GM12878 (cell line): ENCODE results near the gene CLPTM1L. TPM values are rescaled to one million over a fixed set of nuclear protein-coding genes. Genes with fewer than 3 reads are reported as not detected.

Experiments
- BCL3 ChIP-seq: IDR thresholded peaks from 2 replicates; pipeline ENCODE4 v1.6.1; 2011; ENCODE audit warnings: borderline replicate concordance, low read depth, mild to moderate bottlenecking, moderate library complexity, low read length; ENCODE audit not compliant: insufficient read depth, poor library complexity, severe bottlenecking
- CBX5 ChIP-seq: sonication (generic); IDR thresholded peaks from 2 replicates; pipeline ENCODE4 v1.6.1; 2016; ENCODE audit warnings: low read depth, moderate library complexity, mild to moderate bottlenecking, inconsistent platforms
- CEBPB ChIP-seq, 2 experiments: fragments of 150-350 bp in 1 of 2; IDR thresholded peaks; 2 replicates each; pipeline ENCODE4 v1.6.1; 2012 to 2014; ENCODE audit warnings: low read depth in 2 of 2, low read length in 2 of 2, borderline replicate concordance in 1 of 2, inconsistent platforms in 1 of 2
- CEBPZ ChIP-seq: fragments of 150-350 bp; IDR thresholded peaks from 2 replicates; pipeline ENCODE4 v1.6.1; 2016; ENCODE audit warnings: low read depth, low read length
- GABPA ChIP-seq: IDR thresholded peaks from 2 replicates; pipeline ENCODE4 v1.6.1; 2014; ENCODE audit warnings: antibody characterized with exemption, low read depth, mild to moderate bottlenecking, inconsistent platforms
- IKZF1 ChIP-seq: fragments of 450-650 bp; conservative IDR thresholded peaks from 2 replicates; pipeline ENCODE4 v1.6.1; 2017; ENCODE audit warnings: antibody characterized with exemption, mild to moderate bottlenecking
- LARP7 ChIP-seq: fragments of 450-650 bp; IDR thresholded peaks from 2 replicates; pipeline ENCODE4 v1.6.1; 2017; ENCODE audit warnings: mild to moderate bottlenecking
- MYC ChIP-seq: IDR thresholded peaks from 2 replicates; pipeline ENCODE4 v1.6.1; 2011; ENCODE audit warnings: mild to moderate bottlenecking, low read length, moderate library complexity, inconsistent platforms; ENCODE audit not compliant: insufficient read depth, insufficient replicate concordance, insufficient read length, severe bottlenecking
- NR2C2 ChIP-seq: IDR thresholded peaks from 2 replicates; pipeline ENCODE4 v1.6.1; 2011; ENCODE audit warnings: borderline replicate concordance, low read depth; ENCODE audit not compliant: control insufficient read depth, insufficient read length
- PAX5 ChIP-seq: IDR thresholded peaks from 2 replicates; pipeline ENCODE4 v1.6.1; 2011; ENCODE audit warnings: low read depth, low read length, borderline replicate concordance
- RUNX3 ChIP-seq: IDR thresholded peaks from 2 replicates; pipeline ENCODE4 v1.6.1; 2012; ENCODE audit warnings: low read length, inconsistent platforms
- STAT3 ChIP-seq: IDR thresholded peaks from 2 replicates; pipeline ENCODE4 v1.6.1; 2011; ENCODE audit warnings: low read depth, low read length, improper control_type of control experiment
- SUPT20H ChIP-seq: IDR thresholded peaks from 2 replicates; pipeline ENCODE4 v1.6.1; 2011; ENCODE audit warnings: low read depth, mild to moderate bottlenecking, low read length, moderate library complexity, borderline replicate concordance; ENCODE audit not compliant: control insufficient read depth
- ZNF687 ChIP-seq: fragments of 450-650 bp; IDR thresholded peaks from 2 replicates; pipeline ENCODE4 v1.6.1; 2017; ENCODE audit warnings: mild to moderate bottlenecking, moderate library complexity
- polyA plus RNA-seq, 11 experiments: library from polyadenylated mRNA; depleted of rRNA in 4 of 11; unstranded in 6 of 11; stranded (reverse) in 5 of 11; fragments of >200 nt; fragmentation: Nextera tagmentation in 4 of 11; fragmentation: Illumina TruSeq in 1 of 11; extraction: Ambion mirVana in 4 of 11; extraction: Trizol in 1 of 11; gene quantifications; 1 replicate in 1 of 11; 2 replicates in 10 of 11; pipeline versions ENCODE4 v1.2.1 to v1.2.3, GENCODE V29; 2011 to 2016; ENCODE audit warnings: inconsistent platforms in 2 of 11, missing spikeins in 2 of 11, low read depth in 1 of 11
- total RNA-seq, 4 experiments: library from RNA; depleted of rRNA in 3 of 4; stranded (reverse); fragments of >200 nt in 3 of 4; fragmentation: Illumina TruSeq in 1 of 4; extraction: Trizol in 1 of 4; gene quantifications; 2 replicates each; pipeline versions ENCODE4 v1.2.1 to v1.2.3, GENCODE V29; 2013 to 2021
- TF ChIP-seq, protein P1 (sequence below): fragments of 450-650 bp; IDR thresholded peaks from 2 replicates; pipeline ENCODE4 v1.6.1; 2016; ENCODE audit warnings: mild to moderate bottlenecking, moderate library complexity, borderline replicate concordance

CLPTM1L gene
- total and polyA plus RNA-seq, 10 of the 15 experiments (the other 5 are each of a cell fraction or from before 2014, with no cell fraction given), result 2.9 to 278 (median 135) TPM

DNA sequence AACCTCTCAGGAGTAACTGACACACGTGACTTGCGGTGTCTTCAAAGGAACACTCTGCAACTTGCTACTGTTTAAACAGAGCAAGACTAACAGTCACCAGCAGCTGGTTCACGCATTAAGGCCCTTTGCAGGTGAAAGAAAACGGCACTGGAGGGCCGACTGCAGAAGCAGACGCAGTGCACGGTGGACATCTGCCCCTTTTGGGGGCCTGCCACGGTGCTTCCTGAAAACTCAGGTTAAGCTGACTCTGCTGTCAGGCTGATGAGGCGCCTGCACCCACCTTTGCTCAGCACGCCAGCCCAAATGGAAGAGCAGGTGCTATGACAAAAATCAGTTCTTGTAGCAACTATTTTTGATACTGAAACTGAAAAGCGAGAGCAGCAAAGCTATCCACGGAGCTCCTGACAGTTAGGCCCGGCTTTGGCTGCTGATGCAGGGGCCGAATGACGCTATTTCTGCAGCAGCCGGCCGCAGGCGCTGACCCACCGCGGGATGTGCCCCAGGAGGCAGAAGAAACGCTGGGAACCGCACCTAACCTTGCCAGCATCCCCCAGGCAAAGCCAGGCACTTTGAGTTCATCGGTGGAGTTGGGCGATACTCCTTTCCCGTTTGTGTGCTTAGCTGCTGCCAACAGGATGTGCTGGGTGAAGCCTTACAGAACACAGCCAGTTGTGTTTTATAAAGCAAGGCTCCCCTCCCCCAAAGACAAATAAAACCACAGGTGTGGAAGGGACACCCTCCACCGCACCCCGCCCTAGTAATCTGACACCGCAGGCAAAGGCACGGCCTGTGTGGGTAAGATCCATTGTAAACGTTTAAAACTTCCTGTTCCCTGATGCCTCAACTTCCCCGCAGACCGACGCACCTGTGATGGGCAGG is 29.0 kb downstream of the CLPTM1L start (continued):
- TF ChIP-seq, protein P1, sequence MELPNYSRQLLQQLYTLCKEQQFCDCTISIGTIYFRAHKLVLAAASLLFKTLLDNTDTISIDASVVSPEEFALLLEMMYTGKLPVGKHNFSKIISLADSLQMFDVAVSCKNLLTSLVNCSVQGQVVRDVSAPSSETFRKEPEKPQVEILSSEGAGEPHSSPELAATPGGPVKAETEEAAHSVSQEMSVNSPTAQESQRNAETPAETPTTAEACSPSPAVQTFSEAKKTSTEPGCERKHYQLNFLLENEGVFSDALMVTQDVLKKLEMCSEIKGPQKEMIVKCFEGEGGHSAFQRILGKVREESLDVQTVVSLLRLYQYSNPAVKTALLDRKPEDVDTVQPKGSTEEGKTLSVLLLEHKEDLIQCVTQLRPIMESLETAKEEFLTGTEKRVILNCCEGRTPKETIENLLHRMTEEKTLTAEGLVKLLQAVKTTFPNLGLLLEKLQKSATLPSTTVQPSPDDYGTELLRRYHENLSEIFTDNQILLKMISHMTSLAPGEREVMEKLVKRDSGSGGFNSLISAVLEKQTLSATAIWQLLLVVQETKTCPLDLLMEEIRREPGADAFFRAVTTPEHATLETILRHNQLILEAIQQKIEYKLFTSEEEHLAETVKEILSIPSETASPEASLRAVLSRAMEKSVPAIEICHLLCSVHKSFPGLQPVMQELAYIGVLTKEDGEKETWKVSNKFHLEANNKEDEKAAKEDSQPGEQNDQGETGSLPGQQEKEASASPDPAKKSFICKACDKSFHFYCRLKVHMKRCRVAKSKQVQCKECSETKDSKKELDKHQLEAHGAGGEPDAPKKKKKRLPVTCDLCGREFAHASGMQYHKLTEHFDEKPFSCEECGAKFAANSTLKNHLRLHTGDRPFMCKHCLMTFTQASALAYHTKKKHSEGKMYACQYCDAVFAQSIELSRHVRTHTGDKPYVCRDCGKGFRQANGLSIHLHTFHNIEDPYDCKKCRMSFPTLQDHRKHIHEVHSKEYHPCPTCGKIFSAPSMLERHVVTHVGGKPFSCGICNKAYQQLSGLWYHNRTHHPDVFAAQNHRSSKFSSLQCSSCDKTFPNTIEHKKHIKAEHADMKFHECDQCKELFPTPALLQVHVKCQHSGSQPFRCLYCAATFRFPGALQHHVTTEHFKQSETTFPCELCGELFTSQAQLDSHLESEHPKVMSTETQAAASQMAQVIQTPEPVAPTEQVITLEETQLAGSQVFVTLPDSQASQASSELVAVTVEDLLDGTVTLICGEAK, result no peak
- peak; percentile 84; the same call in 1 of the 2 replicates for TF ChIP-seq PAX5
- TF ChIP-seq STAT3, result no peak
- TF ChIP-seq NR2C2, result no peak
- TF ChIP-seq CBX5, result no peak
- no peak for TF ChIP-seq MYC
- TF ChIP-seq IKZF1, result peak; percentile 93
- peak; percentile 76 for TF ChIP-seq ZNF687
- peak; percentile 90 for TF ChIP-seq RUNX3
- peak; percentile 54 for TF ChIP-seq BCL3
- no peak for TF ChIP-seq GABPA
- TF ChIP-seq CEBPB (IDR thresholded peaks at IDR 0.05; ENCODE audit: borderline replicate concordance in 1 of 2, low read depth in 2 of 2, low read length in 2 of 2), result no peak; a peak in 1 of 4 replicates
- no peak; the same call in 1 of the 2 replicates for TF ChIP-seq LARP7
- no peak for TF ChIP-seq CEBPZ
- TF ChIP-seq SUPT20H, result no peak
